ENCODE measurements around the gene ACOX2. TPM values are rescaled to one million over a fixed set of nuclear protein-coding genes. Genes with fewer than 3 reads are reported as not detected.

Gene ACOX2
- total RNA-seq, 1 experiment from 2014 or later: 9.5 TPM

DNA sequence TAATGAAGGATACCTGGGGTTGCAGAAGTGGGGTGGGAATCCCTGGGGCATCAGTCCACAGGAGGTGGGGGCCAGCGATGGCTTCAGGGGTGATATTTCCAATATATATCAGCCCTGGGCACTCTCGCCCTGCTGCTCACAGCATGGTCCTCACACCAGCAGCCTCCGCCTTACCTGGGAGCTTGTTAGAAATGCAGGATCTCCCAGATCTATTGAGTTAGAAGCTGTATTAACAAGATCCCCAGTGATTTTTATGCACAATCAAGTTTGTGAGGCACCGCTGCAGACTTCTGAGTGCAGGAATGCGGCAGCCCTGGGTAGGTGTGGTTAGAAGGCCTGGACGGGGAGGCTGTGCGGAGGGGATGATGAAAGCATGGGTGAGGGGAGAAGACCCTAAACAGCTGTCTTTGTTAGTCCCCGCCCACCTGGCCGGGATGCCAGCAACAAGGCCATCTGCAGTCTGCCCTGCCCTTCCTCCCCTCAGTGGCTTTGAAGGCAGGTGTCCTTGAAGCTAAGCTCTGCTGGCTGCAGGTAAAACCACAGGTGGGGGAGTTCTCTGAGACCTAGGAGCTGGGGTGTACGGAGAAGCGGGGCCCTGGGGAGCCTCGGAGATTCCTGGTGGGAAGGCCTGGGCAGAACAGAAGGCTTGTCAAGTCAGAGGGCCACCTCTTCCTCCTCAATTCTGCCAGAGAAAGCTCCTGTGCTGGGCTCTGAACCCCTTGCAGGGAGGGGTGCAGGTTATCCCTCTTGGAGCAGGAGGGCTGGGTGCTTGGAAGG is 28.8 kb upstream of the ACOX2 start:
- CTCF ChIA-PET: interaction anchor here (0.5 to 2.3 kb wide), 2 partner anchors 64 to 348 kb away, joined by 3 to 11 read pairs; no protein-coding TSS in a partner anchor
- DNase-seq: peak; percentile 38 to 50
- intact Hi-C loops (cut with micrococcal nuclease; ENCODE audit: unreplicated experiment): loop anchor here (5.0 kb wide), 1 partner anchor 39 kb away; no protein-coding TSS in a partner anchor

DNA sequence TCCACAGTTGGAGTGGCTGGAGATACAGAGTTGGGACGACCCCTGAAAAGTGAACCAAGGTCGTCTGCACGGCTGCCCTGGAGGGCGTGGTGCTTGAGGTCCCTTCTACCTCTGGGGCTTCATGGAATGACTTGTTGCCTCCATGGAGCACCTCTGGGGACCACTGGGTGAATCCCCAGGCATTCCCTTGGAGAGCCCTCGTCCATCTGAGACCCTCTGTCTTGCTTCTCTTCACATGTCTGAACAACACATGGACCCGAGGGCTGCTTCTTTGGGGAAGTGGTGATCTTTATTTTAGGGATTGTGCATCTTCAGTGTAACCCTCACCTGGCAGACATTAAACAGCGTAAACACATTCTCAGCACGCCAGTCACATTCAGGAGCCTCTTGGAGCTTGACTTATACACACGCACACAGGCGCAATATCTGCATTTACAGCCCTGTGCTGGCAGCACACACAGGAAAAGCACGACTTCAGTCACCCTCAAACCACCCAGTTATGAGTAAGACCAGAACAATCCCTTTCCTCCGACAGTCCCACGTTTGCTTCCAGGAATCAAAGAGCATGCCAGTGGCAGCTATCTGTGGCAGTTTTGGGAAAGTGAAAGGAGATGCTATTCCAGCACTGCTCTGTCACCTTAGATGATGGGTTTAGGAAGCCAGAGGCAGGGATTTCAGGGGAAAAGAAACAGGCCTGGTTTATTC is 27.6 kb upstream of the ACOX2 start:
- TF ChIP-seq, protein P1, sequence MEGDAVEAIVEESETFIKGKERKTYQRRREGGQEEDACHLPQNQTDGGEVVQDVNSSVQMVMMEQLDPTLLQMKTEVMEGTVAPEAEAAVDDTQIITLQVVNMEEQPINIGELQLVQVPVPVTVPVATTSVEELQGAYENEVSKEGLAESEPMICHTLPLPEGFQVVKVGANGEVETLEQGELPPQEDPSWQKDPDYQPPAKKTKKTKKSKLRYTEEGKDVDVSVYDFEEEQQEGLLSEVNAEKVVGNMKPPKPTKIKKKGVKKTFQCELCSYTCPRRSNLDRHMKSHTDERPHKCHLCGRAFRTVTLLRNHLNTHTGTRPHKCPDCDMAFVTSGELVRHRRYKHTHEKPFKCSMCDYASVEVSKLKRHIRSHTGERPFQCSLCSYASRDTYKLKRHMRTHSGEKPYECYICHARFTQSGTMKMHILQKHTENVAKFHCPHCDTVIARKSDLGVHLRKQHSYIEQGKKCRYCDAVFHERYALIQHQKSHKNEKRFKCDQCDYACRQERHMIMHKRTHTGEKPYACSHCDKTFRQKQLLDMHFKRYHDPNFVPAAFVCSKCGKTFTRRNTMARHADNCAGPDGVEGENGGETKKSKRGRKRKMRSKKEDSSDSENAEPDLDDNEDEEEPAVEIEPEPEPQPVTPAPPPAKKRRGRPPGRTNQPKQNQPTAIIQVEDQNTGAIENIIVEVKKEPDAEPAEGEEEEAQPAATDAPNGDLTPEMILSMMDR (IDR thresholded peaks at IDR 0.05; ENCODE audit: insufficient read depth in 1 of 2, low read depth in 1 of 2, low read length in 1 of 2, severe bottlenecking in 1 of 2, unreplicated experiment in 1 of 2): no peak
- CTCF ChIA-PET: interaction anchor here (0.6 to 2.3 kb wide), 2 partner anchors 47 to 66 kb away, joined by 8 to 11 read pairs; no protein-coding TSS in a partner anchor
- H3K4me3 Mint-ChIP-seq (ENCODE audit: unreplicated experiment): no peak overlapping the region
- no peak overlapping the region for H3K27ac Mint-ChIP-seq (ENCODE audit: unreplicated experiment)
- no TSS peak for BruUV-seq (replicated peaks)
- H3K4me1 Mint-ChIP-seq (ENCODE audit: low read depth, unreplicated experiment): peaks cover 36% of the 10 kb centered on the region
- H3K4me3 ChIP-seq (ENCODE audit: low read depth, low read length): no peak overlapping the region
- H3K9me3 ChIP-seq: no peaks in the 10 kb centered on the region
- H3K9me3 Mint-ChIP-seq (ENCODE audit: unreplicated experiment): no peaks in the 10 kb centered on the region
- no peaks in the 10 kb centered on the region for H3K36me3 ChIP-seq (ENCODE audit: control insufficient read depth, insufficient read depth, low read length)
- peaks cover 41% of the 10 kb centered on the region for H3K4me1 ChIP-seq
- H3K36me3 Mint-ChIP-seq (ENCODE audit: insufficient read depth, unreplicated experiment): peaks cover 5% of the 10 kb centered on the region
- H3K27me3 ChIP-seq (replicated peaks; ENCODE audit: control insufficient read depth, insufficient read depth, low read length): no peaks in the 10 kb centered on the region
- POLR2A ChIA-PET: no interaction called here
- intact Hi-C loops (cut with micrococcal nuclease; ENCODE audit: unreplicated experiment): loop anchor here (5.0 kb wide), 2 partner anchors 37 to 488 kb away; partner anchors contain the start of gene CFAP20DC
- H3K27me3 Mint-ChIP-seq (ENCODE audit: insufficient read depth, unreplicated experiment): no peaks in the 10 kb centered on the region
- DNase-seq: no peak

More for the DNA sequence above, 28.8 kb upstream of the ACOX2 start:
- Histone ChIP-seq H3K9me3 (no peaks in the 10 kb centered on the region), H3K36me3 (ENCODE audit: control insufficient read depth, insufficient read depth, low read length) (no peaks in the 10 kb centered on the region), H3K4me3 (ENCODE audit: low read depth, low read length) (no peak overlapping the region), H3K4me1 (peaks cover 35% of the 10 kb centered on the region), H3K27me3 (replicated peaks; ENCODE audit: control insufficient read depth, insufficient read depth, low read length) (no peaks in the 10 kb centered on the region)
- Mint-ChIP-seq H3K4me3 (ENCODE audit: unreplicated experiment) (peak overlapping the region; percentile 36), H3K27me3 (ENCODE audit: insufficient read depth, unreplicated experiment) (no peaks in the 10 kb centered on the region), H3K4me1 (ENCODE audit: low read depth, unreplicated experiment) (peaks cover 36% of the 10 kb centered on the region), H3K9me3 (ENCODE audit: unreplicated experiment) (no peaks in the 10 kb centered on the region), H3K27ac (ENCODE audit: unreplicated experiment) (peak overlapping the region; percentile 87), H3K36me3 (ENCODE audit: insufficient read depth, unreplicated experiment) (peaks cover 3% of the 10 kb centered on the region)
- POLR2A ChIA-PET: no interaction called here
- TF ChIP-seq, protein P1 (IDR thresholded peaks at IDR 0.05; ENCODE audit: insufficient read depth in 1 of 2, low read depth in 1 of 2, low read length in 1 of 2, severe bottlenecking in 1 of 2, unreplicated experiment in 1 of 2): no peak
- no TSS peak for BruUV-seq (replicated peaks)

GRCh38 chr3:58564054-58564453 is 27.1 kb upstream of the ACOX2 start:
- POLR2A ChIA-PET: no interaction called here
- Mint-ChIP-seq H3K27me3 (ENCODE audit: insufficient read depth, unreplicated experiment) (no peaks in the 10 kb centered on the region), H3K36me3 (ENCODE audit: insufficient read depth, unreplicated experiment) (peaks cover 5% of the 10 kb centered on the region), H3K9me3 (ENCODE audit: unreplicated experiment) (no peaks in the 10 kb centered on the region), H3K4me3 (ENCODE audit: unreplicated experiment) (no peak overlapping the region), H3K27ac (ENCODE audit: unreplicated experiment) (no peak overlapping the region), H3K4me1 (ENCODE audit: low read depth, unreplicated experiment) (peaks cover 36% of the 10 kb centered on the region)
- Histone ChIP-seq H3K36me3 (ENCODE audit: control insufficient read depth, insufficient read depth, low read length) (no peaks in the 10 kb centered on the region), H3K27me3 (replicated peaks; ENCODE audit: control insufficient read depth, insufficient read depth, low read length) (no peaks in the 10 kb centered on the region), H3K4me3 (ENCODE audit: low read depth, low read length) (no peak overlapping the region), H3K9me3 (no peaks in the 10 kb centered on the region), H3K4me1 (peaks cover 41% of the 10 kb centered on the region)
- CTCF ChIA-PET: no interaction called here
- TF ChIP-seq, protein P1 (IDR thresholded peaks at IDR 0.05; ENCODE audit: insufficient read depth in 1 of 2, low read depth in 1 of 2, low read length in 1 of 2, severe bottlenecking in 1 of 2, unreplicated experiment in 1 of 2): no peak
- no TSS peak for BruUV-seq (replicated peaks)
- intact Hi-C loops (cut with micrococcal nuclease; ENCODE audit: unreplicated experiment): loop anchor here (5.0 kb wide), 1 partner anchor 488 kb away; the partner anchor contains the start of gene CFAP20DC
- DNase-seq: no peak

All from Caco-2 (cell line).